ENCODE measurements around the gene KIF21B.

KIF21B gene

GRCh38 chr1:201020721-201021629 lies 2.5 kb downstream of the KIF21B start:
- peak overlapping the region; percentile 100 for H3K27ac Mint-ChIP-seq
- H3K9me3 Mint-ChIP-seq = no peaks in the 10 kb centered on the region
- H3K36me3 Mint-ChIP-seq = peaks cover 33% of the 10 kb centered on the region
- peak overlapping the region; percentile 89 for H3K4me3 Mint-ChIP-seq
- DNase-seq = peak; percentile 67
- CTCF ChIA-PET = interaction anchor here (0.9 to 7.3 kb wide), 10 partner anchors 10 to 49 kb away, joined by 3 to 57 read pairs (median 4); no protein-coding TSS in a partner anchor
- no peaks in the 10 kb centered on the region for H3K27me3 Mint-ChIP-seq
- peaks cover 85% of the 10 kb centered on the region for H3K4me1 Mint-ChIP-seq

GRCh38 chr1:201020040-201020591 lies 3.4 kb downstream of the KIF21B start:
- DNase-seq = peak; percentile 67
- no peaks in the 10 kb centered on the region for H3K27me3 Mint-ChIP-seq
- H3K9me3 Mint-ChIP-seq = no peaks in the 10 kb centered on the region
- H3K36me3 Mint-ChIP-seq = peaks cover 39% of the 10 kb centered on the region
- peaks cover 85% of the 10 kb centered on the region for H3K4me1 Mint-ChIP-seq
- peak overlapping the region; percentile 89 for H3K4me3 Mint-ChIP-seq
- peak overlapping the region; percentile 100 for H3K27ac Mint-ChIP-seq
- CTCF ChIA-PET = interaction anchor here (0.6 to 7.3 kb wide), 9 partner anchors 9 to 48 kb away, joined by 3 to 57 read pairs (median 5); no protein-coding TSS in a partner anchor

- Mint-ChIP-seq H3K4me1 (peaks cover 85% of the 10 kb centered on the region), H3K27ac (peak overlapping the region; percentile 100), H3K36me3 (peaks cover 44% of the 10 kb centered on the region), H3K9me3 (no peaks in the 10 kb centered on the region), H3K4me3 (peak overlapping the region; percentile 89), H3K27me3 (no peaks in the 10 kb centered on the region)
- CTCF ChIA-PET = interaction anchor here (0.6 to 7.3 kb wide), 8 partner anchors 9 to 47 kb away, joined by 3 to 57 read pairs (median 10); no protein-coding TSS in a partner anchor
- peak; percentile 95 for DNase-seq
Measured at GRCh38 chr1:201019321-201019977, 4.1 kb downstream of the KIF21B start.

GRCh38 chr1:201017828-201018163 lies 5.7 kb downstream of the KIF21B start:
- CTCF ChIA-PET = interaction anchor here (0.9 to 7.3 kb wide), 4 partner anchors 8 to 46 kb away, joined by 4 to 57 read pairs (median 24); no protein-coding TSS in a partner anchor
- H3K27me3 Mint-ChIP-seq = no peaks in the 10 kb centered on the region
- peaks cover 48% of the 10 kb centered on the region for H3K36me3 Mint-ChIP-seq
- peak overlapping the region; percentile 27 for H3K4me3 Mint-ChIP-seq
- no peaks in the 10 kb centered on the region for H3K9me3 Mint-ChIP-seq
- peaks cover 94% of the 10 kb centered on the region for H3K4me1 Mint-ChIP-seq
- DNase-seq = no peak
- peak overlapping the region; percentile 100 for H3K27ac Mint-ChIP-seq

- Mint-ChIP-seq H3K4me3 (peak overlapping the region; percentile 38), H3K36me3 (peaks cover 46% of the 10 kb centered on the region), H3K27ac (peak overlapping the region; percentile 100), H3K27me3 (no peaks in the 10 kb centered on the region), H3K4me1 (peaks cover 96% of the 10 kb centered on the region), H3K9me3 (no peaks in the 10 kb centered on the region)
- no peak for DNase-seq
- CTCF ChIA-PET = interaction anchor here (0.9 to 7.3 kb wide), 6 partner anchors 9 to 46 kb away, joined by 4 to 57 read pairs (median 18); no protein-coding TSS in a partner anchor
Measured at GRCh38 chr1:201016943-201017827, 6.3 kb downstream of the KIF21B start.

- Mint-ChIP-seq H3K27me3 (no peaks in the 10 kb centered on the region), H3K27ac (peak overlapping the region; percentile 100), H3K9me3 (no peaks in the 10 kb centered on the region), H3K4me3 (peak overlapping the region; percentile 59), H3K4me1 (peaks cover 97% of the 10 kb centered on the region), H3K36me3 (peaks cover 48% of the 10 kb centered on the region)
- CTCF ChIA-PET = interaction anchor here (1.2 to 7.3 kb wide), 8 partner anchors 10 to 45 kb away, joined by 3 to 57 read pairs (median 12); no protein-coding TSS in a partner anchor
- DNase-seq = no peak
Measured at GRCh38 chr1:201016211-201016651, 7.3 kb downstream of the KIF21B start.

- Mint-ChIP-seq H3K4me3 (peak overlapping the region; percentile 59), H3K4me1 (peaks cover 96% of the 10 kb centered on the region), H3K36me3 (peaks cover 47% of the 10 kb centered on the region), H3K27ac (peak overlapping the region; percentile 100), H3K9me3 (no peaks in the 10 kb centered on the region), H3K27me3 (no peaks in the 10 kb centered on the region)
- CTCF ChIA-PET = interaction anchor here (1.2 to 7.3 kb wide), 9 partner anchors 10 to 44 kb away, joined by 3 to 57 read pairs (median 7); no protein-coding TSS in a partner anchor
- peak; percentile 36 for DNase-seq
Measured at GRCh38 chr1:201015551-201016091, 7.9 kb downstream of the KIF21B start.

GRCh38 chr1:201014816-201015200 lies 8.7 kb downstream of the KIF21B start:
- H3K27me3 Mint-ChIP-seq = no peaks in the 10 kb centered on the region
- peaks cover 50% of the 10 kb centered on the region for H3K36me3 Mint-ChIP-seq
- DNase-seq = no peak
- no peaks in the 10 kb centered on the region for H3K9me3 Mint-ChIP-seq
- CTCF ChIA-PET = interaction anchor here (0.6 to 4.5 kb wide), 7 partner anchors 11 to 875 kb away, joined by 3 to 30 read pairs (median 7); no protein-coding TSS in a partner anchor
- H3K4me1 Mint-ChIP-seq = peaks cover 93% of the 10 kb centered on the region
- H3K4me3 Mint-ChIP-seq = peak overlapping the region; percentile 4
- peak overlapping the region; percentile 100 for H3K27ac Mint-ChIP-seq

- Mint-ChIP-seq H3K36me3 (peaks cover 51% of the 10 kb centered on the region), H3K27ac (peak overlapping the region; percentile 100), H3K27me3 (no peaks in the 10 kb centered on the region), H3K4me3 (peak overlapping the region; percentile 4), H3K9me3 (no peaks in the 10 kb centered on the region), H3K4me1 (peaks cover 93% of the 10 kb centered on the region)
- CTCF ChIA-PET = interaction anchor here (0.6 to 4.5 kb wide), 6 partner anchors 12 to 874 kb away, joined by 3 to 30 read pairs (median 12); no protein-coding TSS in a partner anchor
- no peak for DNase-seq
Measured at GRCh38 chr1:201013991-201014815, 9.3 kb downstream of the KIF21B start.

- no peaks in the 10 kb centered on the region for H3K27me3 Mint-ChIP-seq
- peak overlapping the region; percentile 94 for H3K27ac Mint-ChIP-seq
- CTCF ChIA-PET = interaction anchor here (0.7 kb wide), 1 partner anchor 30 kb away, joined by 3 read pairs; no protein-coding TSS in a partner anchor
- H3K4me1 Mint-ChIP-seq = peaks cover 91% of the 10 kb centered on the region
- no peaks in the 10 kb centered on the region for H3K9me3 Mint-ChIP-seq
- peak overlapping the region; percentile 62 for H3K4me3 Mint-ChIP-seq
- peaks cover 50% of the 10 kb centered on the region for H3K36me3 Mint-ChIP-seq
- DNase-seq = peak; percentile 52
Measured at GRCh38 chr1:201013031-201013485, 10.5 kb downstream of the KIF21B start.

GRCh38 chr1:201011616-201012015 lies 11.9 kb downstream of the KIF21B start:
- H3K36me3 Mint-ChIP-seq = peaks cover 46% of the 10 kb centered on the region

More at GRCh38 chr1:201011616-201012015, 11.9 kb downstream of the KIF21B start:
- Mint-ChIP-seq H3K27me3 (no peaks in the 10 kb centered on the region), H3K9me3 (no peaks in the 10 kb centered on the region), H3K27ac (peak overlapping the region; percentile 94), H3K4me1 (peaks cover 76% of the 10 kb centered on the region), H3K4me3 (no peak overlapping the region)
- no peak for DNase-seq
- CTCF ChIA-PET = interaction anchor here (0.6 to 3.5 kb wide), 2 partner anchors 9 to 32 kb away, joined by 3 to 15 read pairs; no protein-coding TSS in a partner anchor
